SK-N-SH (cell line): ENCODE results near the gene ZFYVE21.

Experiments used
- ELF1 ChIP-seq: IDR thresholded peaks from 2 replicates; pipeline ENCODE4 v1.4.0; 2012
- FOXJ3 ChIP-seq: sonication (generic); formaldehyde crosslinking; IDR thresholded peaks from 2 replicates; pipeline ENCODE4 v1.5.1; 2020; ENCODE audit warnings: mild to moderate bottlenecking, missing genetic modification reagents
- NRF1 ChIP-seq: IDR thresholded peaks from 2 replicates; pipeline ENCODE4 v1.6.1; 2012; ENCODE audit warnings: low read depth, mild to moderate bottlenecking, low read length
- SMC3 ChIP-seq: IDR thresholded peaks from 2 replicates; pipeline ENCODE4 v1.6.1; 2012; ENCODE audit warnings: low read depth, low read length, improper control_type of control experiment
- YY1 ChIP-seq: IDR thresholded peaks from 2 replicates; pipeline ENCODE4 v1.4.0; 2012; ENCODE audit warnings: low read depth, mild to moderate bottlenecking
- TF ChIP-seq, protein P1 (sequence below): fragments of 200-600 bp; sonication (generic); IDR thresholded peaks from 2 replicates; pipeline ENCODE4 v1.6.1; 2017; ENCODE audit warnings: antibody characterized with exemption, mild to moderate bottlenecking, moderate library complexity
- TF ChIP-seq, protein P2 (sequence below): IDR thresholded peaks from 2 replicates; pipeline ENCODE4 v1.4.0; 2012; ENCODE audit warnings: low read depth, borderline replicate concordance

DNA sequence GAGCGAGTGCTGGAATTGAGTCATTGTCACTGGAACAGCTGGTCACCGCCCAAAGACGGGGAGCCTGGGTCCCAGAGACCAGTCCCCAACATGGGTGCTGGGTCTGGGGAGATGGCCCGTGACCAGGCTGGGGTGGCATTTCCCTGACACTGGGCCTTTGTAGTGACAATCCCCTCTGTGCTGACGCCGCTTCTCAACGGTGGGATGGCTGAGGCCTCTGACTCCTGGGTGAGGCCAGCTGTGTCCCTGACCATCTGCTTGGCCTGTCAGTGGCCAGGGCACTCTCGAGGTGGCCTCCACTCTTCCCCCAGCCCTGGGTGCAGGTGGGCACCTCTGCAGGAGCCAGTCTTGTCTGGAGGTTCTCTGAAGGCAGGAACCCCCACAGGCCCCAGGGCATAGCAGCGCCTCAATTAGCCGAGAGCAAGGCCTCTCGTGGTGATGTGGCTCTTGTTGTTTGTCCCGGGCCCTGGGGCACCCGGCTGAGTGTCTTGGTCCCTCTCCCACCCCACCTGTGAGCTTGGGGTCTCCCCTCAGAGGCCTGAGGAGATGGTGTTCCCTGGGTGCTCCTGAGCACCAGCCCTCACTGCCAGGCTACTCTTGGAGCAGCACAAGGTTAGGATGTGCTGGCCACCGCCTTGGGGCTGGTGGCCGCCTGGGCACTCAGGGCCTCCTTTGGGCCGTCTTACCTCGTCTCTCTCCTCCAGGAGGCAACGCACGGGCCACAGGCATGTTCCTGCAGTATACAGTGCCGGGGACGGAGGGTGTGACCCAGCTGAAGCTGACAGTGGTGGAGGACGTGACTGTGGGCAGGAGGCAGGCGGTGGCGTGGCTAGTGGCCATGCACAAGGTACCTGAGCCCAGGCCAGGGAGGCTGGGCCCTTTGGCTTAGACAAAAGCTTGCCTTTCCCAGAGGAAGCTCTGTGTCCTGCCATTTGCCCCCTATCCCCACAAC is 16.6 kb downstream of the ZFYVE21 start:
- TF ChIP-seq, protein P1, sequence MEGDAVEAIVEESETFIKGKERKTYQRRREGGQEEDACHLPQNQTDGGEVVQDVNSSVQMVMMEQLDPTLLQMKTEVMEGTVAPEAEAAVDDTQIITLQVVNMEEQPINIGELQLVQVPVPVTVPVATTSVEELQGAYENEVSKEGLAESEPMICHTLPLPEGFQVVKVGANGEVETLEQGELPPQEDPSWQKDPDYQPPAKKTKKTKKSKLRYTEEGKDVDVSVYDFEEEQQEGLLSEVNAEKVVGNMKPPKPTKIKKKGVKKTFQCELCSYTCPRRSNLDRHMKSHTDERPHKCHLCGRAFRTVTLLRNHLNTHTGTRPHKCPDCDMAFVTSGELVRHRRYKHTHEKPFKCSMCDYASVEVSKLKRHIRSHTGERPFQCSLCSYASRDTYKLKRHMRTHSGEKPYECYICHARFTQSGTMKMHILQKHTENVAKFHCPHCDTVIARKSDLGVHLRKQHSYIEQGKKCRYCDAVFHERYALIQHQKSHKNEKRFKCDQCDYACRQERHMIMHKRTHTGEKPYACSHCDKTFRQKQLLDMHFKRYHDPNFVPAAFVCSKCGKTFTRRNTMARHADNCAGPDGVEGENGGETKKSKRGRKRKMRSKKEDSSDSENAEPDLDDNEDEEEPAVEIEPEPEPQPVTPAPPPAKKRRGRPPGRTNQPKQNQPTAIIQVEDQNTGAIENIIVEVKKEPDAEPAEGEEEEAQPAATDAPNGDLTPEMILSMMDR, result no peak
- TF ChIP-seq YY1 (no peak), SMC3 (no peak), FOXJ3 (CRISPR knock-in tag) (no peak), NRF1 (no peak), ELF1 (no peak)
- TF ChIP-seq, protein P2, sequence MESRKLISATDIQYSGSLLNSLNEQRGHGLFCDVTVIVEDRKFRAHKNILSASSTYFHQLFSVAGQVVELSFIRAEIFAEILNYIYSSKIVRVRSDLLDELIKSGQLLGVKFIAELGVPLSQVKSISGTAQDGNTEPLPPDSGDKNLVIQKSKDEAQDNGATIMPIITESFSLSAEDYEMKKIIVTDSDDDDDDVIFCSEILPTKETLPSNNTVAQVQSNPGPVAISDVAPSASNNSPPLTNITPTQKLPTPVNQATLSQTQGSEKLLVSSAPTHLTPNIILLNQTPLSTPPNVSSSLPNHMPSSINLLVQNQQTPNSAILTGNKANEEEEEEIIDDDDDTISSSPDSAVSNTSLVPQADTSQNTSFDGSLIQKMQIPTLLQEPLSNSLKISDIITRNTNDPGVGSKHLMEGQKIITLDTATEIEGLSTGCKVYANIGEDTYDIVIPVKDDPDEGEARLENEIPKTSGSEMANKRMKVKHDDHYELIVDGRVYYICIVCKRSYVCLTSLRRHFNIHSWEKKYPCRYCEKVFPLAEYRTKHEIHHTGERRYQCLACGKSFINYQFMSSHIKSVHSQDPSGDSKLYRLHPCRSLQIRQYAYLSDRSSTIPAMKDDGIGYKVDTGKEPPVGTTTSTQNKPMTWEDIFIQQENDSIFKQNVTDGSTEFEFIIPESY, result no peak
